Activated T-helper 2 cell treated with anti-CD3 and anti-CD28 coated beads, Interferon-gamma antibody, Interleukin-2, Interleukin-4, amounts not matched to agents 10 μg/mL and 5 μg/mL and 100 μg/mL, durations not matched to agents 14 hours and 24 hours and 36 hours (primary cell): ENCODE data around the gene PSMC2. TPM values are rescaled to one million over a fixed set of nuclear protein-coding genes. Genes with fewer than 3 reads are reported as not detected.
"Not testable (repeated sequence)": the region's sequence is repeated elsewhere in the genome, so short reads cannot be mapped to it uniquely, and the experiment has no call there.

Experiments used
- DNase-seq: peaks from one replicate; pipeline ENCODE4 v3.0.0; 2021; ENCODE audit warnings: low spot score
- H3K27ac Mint-ChIP-seq: one replicate; pipeline ENCODE4 v1.8.0; 2021; ENCODE audit warnings: mixed read lengths
- H3K27me3 Mint-ChIP-seq: one replicate; pipeline ENCODE4 v1.8.0; 2021; ENCODE audit warnings: low read depth, mixed read lengths
- H3K36me3 Mint-ChIP-seq: one replicate; pipeline ENCODE4 v1.8.0; 2021; ENCODE audit warnings: low read depth, mixed read lengths
- H3K4me1 Mint-ChIP-seq: one replicate; pipeline ENCODE4 v1.8.0; 2021; ENCODE audit warnings: low read depth, mixed read lengths
- H3K4me3 Mint-ChIP-seq: one replicate; pipeline ENCODE4 v1.8.0; 2021; ENCODE audit warnings: low read depth, mild to moderate bottlenecking, moderate library complexity, mixed read lengths
- H3K9me3 Mint-ChIP-seq: one replicate; pipeline ENCODE4 v1.8.0; 2021; ENCODE audit warnings: mixed read lengths
- intact Hi-C: fragments of 100-400 bp; cut with micrococcal nuclease; formaldehyde crosslinking; loops from one replicate; pipeline ENCODE4 v1.15.1; 2023
- total RNA-seq: library from RNA; stranded (reverse); gene quantifications from 2 replicates; pipeline ENCODE4 v1.2.3, GENCODE V29; 2022

PSMC2 gene
- total RNA-seq, 1 donor from 2014 or later = 208 TPM

- Mint-ChIP-seq H3K4me1 (peaks cover 4% of the 10 kb centered on the region), H3K27me3 (peaks cover 10% of the 10 kb centered on the region), H3K27ac (no peak overlapping the region), H3K9me3 (no peaks in the 10 kb centered on the region), H3K4me3 (no peak overlapping the region), H3K36me3 (no peaks in the 10 kb centered on the region)
- intact Hi-C loops = no loop called here
- no peak for DNase-seq
Measured at GRCh38 chr7:103381280-103382031, 34.0 kb downstream of the PSMC2 start.

- Mint-ChIP-seq H3K27me3 (peaks cover 7% of the 10 kb centered on the region), H3K27ac (no peak overlapping the region), H3K9me3 (no peaks in the 10 kb centered on the region), H3K36me3 (no peaks in the 10 kb centered on the region), H3K4me3 (no peak overlapping the region), H3K4me1 (peaks cover 4% of the 10 kb centered on the region)
- no peak for DNase-seq
- intact Hi-C loops = no loop called here
Measured at GRCh38 chr7:103382032-103382402, 34.6 kb downstream of the PSMC2 start.

GRCh38 chr7:103387242-103387641 is 39.8 kb downstream of the PSMC2 start:
- no peak overlapping the region for H3K4me3 Mint-ChIP-seq
- no peak overlapping the region for H3K27ac Mint-ChIP-seq
- DNase-seq = no peak
- no peaks in the 10 kb centered on the region for H3K36me3 Mint-ChIP-seq
- H3K27me3 Mint-ChIP-seq = peaks cover 7% of the 10 kb centered on the region
- H3K4me1 Mint-ChIP-seq = no peaks in the 10 kb centered on the region
- no peaks in the 10 kb centered on the region for H3K9me3 Mint-ChIP-seq
- intact Hi-C loops = no loop called here

- Mint-ChIP-seq H3K27ac (no peak overlapping the region), H3K36me3 (no peaks in the 10 kb centered on the region), H3K4me1 (no peaks in the 10 kb centered on the region), H3K27me3 (peaks cover 7% of the 10 kb centered on the region), H3K4me3 (no peak overlapping the region), H3K9me3 (no peaks in the 10 kb centered on the region)
- no peak for DNase-seq
- intact Hi-C loops = no loop called here
Measured at GRCh38 chr7:103388469-103389140, 41.2 kb downstream of the PSMC2 start.

GRCh38 chr7:103389263-103389662 is 41.8 kb downstream of the PSMC2 start:
- intact Hi-C loops = no loop called here
- no peaks in the 10 kb centered on the region for H3K9me3 Mint-ChIP-seq
- no peaks in the 10 kb centered on the region for H3K36me3 Mint-ChIP-seq
- no peaks in the 10 kb centered on the region for H3K4me1 Mint-ChIP-seq
- no peak for DNase-seq
- peaks cover 7% of the 10 kb centered on the region for H3K27me3 Mint-ChIP-seq
- no peak overlapping the region for H3K4me3 Mint-ChIP-seq
- no peak overlapping the region for H3K27ac Mint-ChIP-seq

GRCh38 chr7:103391150-103391549 is 43.7 kb downstream of the PSMC2 start:
- Mint-ChIP-seq H3K27me3 (peaks cover 7% of the 10 kb centered on the region), H3K4me1 (no peaks in the 10 kb centered on the region), H3K9me3 (no peaks in the 10 kb centered on the region), H3K4me3 (no peak overlapping the region), H3K36me3 (no peaks in the 10 kb centered on the region), H3K27ac (no peak overlapping the region)
- DNase-seq = no peak
- intact Hi-C loops = no loop called here

- Mint-ChIP-seq H3K4me3 (no peak overlapping the region), H3K4me1 (no peaks in the 10 kb centered on the region), H3K27me3 (peaks cover 7% of the 10 kb centered on the region), H3K27ac (no peak overlapping the region), H3K9me3 (no peaks in the 10 kb centered on the region), H3K36me3 (no peaks in the 10 kb centered on the region)
- DNase-seq = no peak
- intact Hi-C loops = no loop called here
Measured at GRCh38 chr7:103391976-103392375, 44.5 kb downstream of the PSMC2 start.

GRCh38 chr7:103394566-103394965 is 47.1 kb downstream of the PSMC2 start:
- Mint-ChIP-seq H3K4me3 (no peak overlapping the region), H3K36me3 (no peaks in the 10 kb centered on the region), H3K27me3 (peaks cover 5% of the 10 kb centered on the region), H3K4me1 (no peaks in the 10 kb centered on the region), H3K9me3 (no peaks in the 10 kb centered on the region), H3K27ac (no peak overlapping the region)
- intact Hi-C loops = no loop called here
- no peak for DNase-seq

- no peaks in the 10 kb centered on the region for H3K4me1 Mint-ChIP-seq
- H3K27ac Mint-ChIP-seq = no peak overlapping the region
- intact Hi-C loops = no loop called here
- H3K27me3 Mint-ChIP-seq = peaks cover 5% of the 10 kb centered on the region
- H3K4me3 Mint-ChIP-seq = no peak overlapping the region
- H3K9me3 Mint-ChIP-seq = no peaks in the 10 kb centered on the region
- DNase-seq = no peak
- H3K36me3 Mint-ChIP-seq = no peaks in the 10 kb centered on the region
Measured at GRCh38 chr7:103395071-103395470, 47.6 kb downstream of the PSMC2 start.

GRCh38 chr7:103396471-103396870 is 49.0 kb downstream of the PSMC2 start:
- Mint-ChIP-seq H3K9me3 (no peaks in the 10 kb centered on the region), H3K27ac (no peak overlapping the region), H3K4me3 (no peak overlapping the region), H3K36me3 (no peaks in the 10 kb centered on the region), H3K4me1 (no peaks in the 10 kb centered on the region), H3K27me3 (peaks cover 4% of the 10 kb centered on the region)
- no peak for DNase-seq
- intact Hi-C loops = no loop called here

- intact Hi-C loops = no loop called here
- no peak overlapping the region for H3K27ac Mint-ChIP-seq
- H3K36me3 Mint-ChIP-seq = no peaks in the 10 kb centered on the region
- H3K4me1 Mint-ChIP-seq = no peaks in the 10 kb centered on the region
- H3K4me3 Mint-ChIP-seq = no peak overlapping the region
- no peaks in the 10 kb centered on the region for H3K9me3 Mint-ChIP-seq
- DNase-seq = no peak
- H3K27me3 Mint-ChIP-seq = peaks cover 13% of the 10 kb centered on the region
Measured at GRCh38 chr7:103398483-103399127, 51.2 kb downstream of the PSMC2 start.

- H3K27me3 Mint-ChIP-seq = peaks cover 18% of the 10 kb centered on the region
- intact Hi-C loops, H3K9me3 Mint-ChIP-seq, H3K4me3 Mint-ChIP-seq, H3K4me1 Mint-ChIP-seq, DNase-seq, H3K27ac Mint-ChIP-seq, H3K36me3 Mint-ChIP-seq: not testable (repeated sequence)
Measured at GRCh38 chr7:103399687-103400086, 52.2 kb downstream of the PSMC2 start.
